ENCODE data around the gene MARCHF3. TPM values are rescaled to one million over a fixed set of nuclear protein-coding genes. Genes with fewer than 3 reads are reported as not detected.

Gene MARCHF3
- total RNA-seq, 1 donor from 2014 or later: 44.7 TPM

Other genes starting within 250 kb of the MARCHF3 start
- 5.4 TPM for gene C5orf63, start 42.9 kb upstream of the MARCHF3 start, total RNA-seq

All from mesenteric fat pad (tissue), 1 donor.